ENCODE data around the gene TPPP2. TPM values are rescaled to one million over a fixed set of nuclear protein-coding genes. Genes with fewer than 3 reads are reported as not detected.

Gene TPPP2
- total and polyA plus RNA-seq, 10 of the 15 experiments (the other 5 are each of a cell fraction or from before 2014, with no cell fraction given): not detected

DNA sequence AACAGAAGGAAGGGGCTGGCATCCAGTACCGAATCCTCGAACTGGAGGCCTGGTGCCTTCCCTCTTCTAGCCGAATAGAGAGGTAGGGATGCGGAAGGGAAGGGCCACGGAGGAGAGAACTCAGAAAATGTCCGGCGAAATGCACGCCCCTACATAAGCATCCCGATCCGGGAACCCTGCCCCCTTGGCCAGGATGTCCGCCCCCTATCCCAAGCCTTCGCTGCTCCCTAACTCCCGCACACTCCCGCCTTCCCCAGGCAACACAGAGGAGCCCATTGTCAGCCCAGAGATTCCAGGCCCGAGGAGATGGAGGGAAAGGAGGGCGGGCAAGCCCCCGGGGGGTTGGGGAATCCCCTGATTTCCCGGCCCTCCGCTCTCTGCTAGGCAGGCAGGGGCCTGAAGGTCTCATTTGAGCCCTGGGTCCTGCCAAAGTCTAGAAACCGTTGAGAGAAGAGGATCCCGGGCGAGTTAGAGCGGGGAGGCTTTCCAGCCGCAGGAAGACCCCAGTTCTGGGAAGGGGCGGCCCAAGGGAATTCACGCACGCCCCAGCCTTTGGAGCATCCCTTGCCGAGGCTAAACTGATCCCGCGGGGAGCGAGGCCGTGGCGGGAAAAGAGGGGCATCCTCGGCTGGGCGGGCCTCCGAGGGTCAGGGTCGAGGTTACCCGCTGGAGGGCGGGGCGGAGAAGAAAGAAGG lies 39.5 kb downstream of the TPPP2 start:
- ATAC-seq: no peak
- DNase-seq (ENCODE audit: low read depth, low spot score): no peak
- intact Hi-C loops (cut with micrococcal nuclease; ENCODE audit: unreplicated experiment): no loop called here
- POLR2A ChIA-PET: interaction anchor here (2.6 kb wide), 1 partner anchor 35 kb away, joined by 21 read pairs; no protein-coding TSS in a partner anchor
- no peak for FAIRE-seq
- H4K20me1 ChIP-seq (ENCODE audit: control insufficient read depth, insufficient read depth): no peaks in the 10 kb centered on the region
- 6% methylated on average over 39 of the region's 40 CpGs for WGBS (ENCODE audit: insufficient coverage, insufficient replicate concordance, low lambda C conversion rate, missing lambda C conversion rate)
- H3K27ac ChIP-seq (ENCODE audit: control insufficient read depth, insufficient read depth): no peak overlapping the region
- peak overlapping the region; percentile 67 for H3K4me2 ChIP-seq (ENCODE audit: control insufficient read depth, insufficient read depth)
- SMC1A ChIA-PET (ENCODE audit: uncharacterized antibody, unreplicated experiment): interaction anchor here (0.6 to 3.2 kb wide), 9 partner anchors 8 to 419 kb away, joined by 3 to 30 read pairs (median 5); no protein-coding TSS in a partner anchor
- no peak overlapping the region for H3K4me3 ChIP-seq
- H3K9me3 ChIP-seq (replicated peaks; ENCODE audit: control insufficient read depth, insufficient read depth, low read length): no peaks in the 10 kb centered on the region
- no peaks in the 10 kb centered on the region for H3K36me3 ChIP-seq (ENCODE audit: control insufficient read depth in 2 of 2, insufficient read depth in 2 of 2, low read length in 1 of 2)
- H3K27me3 ChIP-seq (replicated peaks in 1 of 2; ENCODE audit: control insufficient read depth in 2 of 2, insufficient read depth in 2 of 2, low read length in 1 of 2): peaks cover 9 to 20% of the 10 kb centered on the region in 2 experiments
- BruUV-seq (replicated peaks): no TSS peak
- H3K79me2 ChIP-seq (ENCODE audit: control insufficient read depth, insufficient read depth, low read length): no peaks in the 10 kb centered on the region
- TF ChIP-seq, protein P1, sequence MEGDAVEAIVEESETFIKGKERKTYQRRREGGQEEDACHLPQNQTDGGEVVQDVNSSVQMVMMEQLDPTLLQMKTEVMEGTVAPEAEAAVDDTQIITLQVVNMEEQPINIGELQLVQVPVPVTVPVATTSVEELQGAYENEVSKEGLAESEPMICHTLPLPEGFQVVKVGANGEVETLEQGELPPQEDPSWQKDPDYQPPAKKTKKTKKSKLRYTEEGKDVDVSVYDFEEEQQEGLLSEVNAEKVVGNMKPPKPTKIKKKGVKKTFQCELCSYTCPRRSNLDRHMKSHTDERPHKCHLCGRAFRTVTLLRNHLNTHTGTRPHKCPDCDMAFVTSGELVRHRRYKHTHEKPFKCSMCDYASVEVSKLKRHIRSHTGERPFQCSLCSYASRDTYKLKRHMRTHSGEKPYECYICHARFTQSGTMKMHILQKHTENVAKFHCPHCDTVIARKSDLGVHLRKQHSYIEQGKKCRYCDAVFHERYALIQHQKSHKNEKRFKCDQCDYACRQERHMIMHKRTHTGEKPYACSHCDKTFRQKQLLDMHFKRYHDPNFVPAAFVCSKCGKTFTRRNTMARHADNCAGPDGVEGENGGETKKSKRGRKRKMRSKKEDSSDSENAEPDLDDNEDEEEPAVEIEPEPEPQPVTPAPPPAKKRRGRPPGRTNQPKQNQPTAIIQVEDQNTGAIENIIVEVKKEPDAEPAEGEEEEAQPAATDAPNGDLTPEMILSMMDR (IDR thresholded peaks at IDR 0.05 in 2 of 3, conservative IDR thresholded peaks at IDR 0.05 in 1 of 3; ENCODE audit: control insufficient read depth in 2 of 3, extremely low read depth in 1 of 3, insufficient read depth in 1 of 3, low read depth in 3 of 3, low read length in 3 of 3): no peak
- TF ChIP-seq ZZZ3 (IDR thresholded peaks at IDR 0.05; ENCODE audit: control insufficient read depth, insufficient read length, low read depth) (no peak), IKZF1 (conservative IDR thresholded peaks at IDR 0.05) (0 out of 2 replicates have a peak, but pooled peaks have one; percentile 10)
- TF ChIP-seq, protein P2, sequence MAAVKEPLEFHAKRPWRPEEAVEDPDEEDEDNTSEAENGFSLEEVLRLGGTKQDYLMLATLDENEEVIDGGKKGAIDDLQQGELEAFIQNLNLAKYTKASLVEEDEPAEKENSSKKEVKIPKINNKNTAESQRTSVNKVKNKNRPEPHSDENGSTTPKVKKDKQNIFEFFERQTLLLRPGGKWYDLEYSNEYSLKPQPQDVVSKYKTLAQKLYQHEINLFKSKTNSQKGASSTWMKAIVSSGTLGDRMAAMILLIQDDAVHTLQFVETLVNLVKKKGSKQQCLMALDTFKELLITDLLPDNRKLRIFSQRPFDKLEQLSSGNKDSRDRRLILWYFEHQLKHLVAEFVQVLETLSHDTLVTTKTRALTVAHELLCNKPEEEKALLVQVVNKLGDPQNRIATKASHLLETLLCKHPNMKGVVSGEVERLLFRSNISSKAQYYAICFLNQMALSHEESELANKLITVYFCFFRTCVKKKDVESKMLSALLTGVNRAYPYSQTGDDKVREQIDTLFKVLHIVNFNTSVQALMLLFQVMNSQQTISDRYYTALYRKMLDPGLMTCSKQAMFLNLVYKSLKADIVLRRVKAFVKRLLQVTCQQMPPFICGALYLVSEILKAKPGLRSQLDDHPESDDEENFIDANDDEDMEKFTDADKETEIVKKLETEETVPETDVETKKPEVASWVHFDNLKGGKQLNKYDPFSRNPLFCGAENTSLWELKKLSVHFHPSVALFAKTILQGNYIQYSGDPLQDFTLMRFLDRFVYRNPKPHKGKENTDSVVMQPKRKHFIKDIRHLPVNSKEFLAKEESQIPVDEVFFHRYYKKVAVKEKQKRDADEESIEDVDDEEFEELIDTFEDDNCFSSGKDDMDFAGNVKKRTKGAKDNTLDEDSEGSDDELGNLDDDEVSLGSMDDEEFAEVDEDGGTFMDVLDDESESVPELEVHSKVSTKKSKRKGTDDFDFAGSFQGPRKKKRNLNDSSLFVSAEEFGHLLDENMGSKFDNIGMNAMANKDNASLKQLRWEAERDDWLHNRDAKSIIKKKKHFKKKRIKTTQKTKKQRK (IDR thresholded peaks at IDR 0.05; ENCODE audit: low read depth, low read length): no peak
- H3K9ac ChIP-seq (ENCODE audit: control insufficient read depth, insufficient read depth, low read length): peak overlapping the region; percentile 6; the same call in 1 of the 2 replicates
- H2AFZ ChIP-seq (ENCODE audit: control insufficient read depth, low read depth, low read length): no peak overlapping the region
- CTCF ChIA-PET: interaction anchor here (0.7 to 6.3 kb wide), 10 partner anchors 15 to 246 kb away, joined by 3 to 151 read pairs (median 25); partner anchors contain the start of gene TMEM253
- in situ Hi-C loops (cut with MboI): no loop called here
- RAD21 ChIA-PET (ENCODE audit: unreplicated experiment): interaction anchor here (2.1 to 4.8 kb wide), 5 partner anchors 23 to 55 kb away, joined by 13 to 55 read pairs (median 26); no protein-coding TSS in a partner anchor
- peaks cover 29% of the 10 kb centered on the region for H3K4me1 ChIP-seq (ENCODE audit: control insufficient read depth, insufficient read depth, low read length)

Data from GM12878 (cell line).